Breast epithelium (tissue), 4 donors: ENCODE data around the gene SHBG. TPM values are rescaled to one million over a fixed set of nuclear protein-coding genes. Genes with fewer than 3 reads are reported as not detected.

Experiments used
- DNase-seq, 2 donors: peaks; one replicate each; pipeline ENCODE4 v3.0.0-alpha.2; 2019; ENCODE audit warnings: low spot score in 2 of 2
- H3K27ac ChIP-seq, 2 donors: fragments of 200-600 bp; sonication (generic) in 1 of 2; one replicate each; pipeline ENCODE4 v1.5.1; 2016 to 2019; ENCODE audit warnings: mild to moderate bottlenecking in 1 of 2
- H3K27me3 ChIP-seq, 2 donors: fragments of 200-600 bp; sonication (generic) in 1 of 2; one replicate each; pipeline versions ENCODE4 v1.5.1 to v1.6.0; 2017 to 2019; ENCODE audit warnings: control low read depth in 1 of 2, mild to moderate bottlenecking in 1 of 2
- H3K36me3 ChIP-seq: fragments of 200-600 bp; one replicate; pipeline ENCODE4 v1.5.1; 2019
- H3K4me1 ChIP-seq, 2 donors: fragments of 200-600 bp; sonication (generic); one replicate each; pipeline ENCODE4 v1.5.1; 2016 to 2019; ENCODE audit warnings: control low read depth in 1 of 2
- H3K4me3 ChIP-seq, 3 donors: fragments of 200-600 bp; sonication (generic); 1 replicate in 2 of 3; 2 replicates in 1 of 3; pipeline ENCODE4 v1.5.1; 2016 to 2019; ENCODE audit warnings: mild to moderate bottlenecking in 3 of 3, moderate library complexity in 2 of 3
- H3K9me3 ChIP-seq, 2 donors: fragments of 200-600 bp; sonication (generic) in 1 of 2; one replicate each; pipeline ENCODE4 v1.5.1; 2016 to 2019; ENCODE audit warnings: control low read depth in 1 of 2
- CTCF ChIP-seq, 3 donors: fragments of 450-650 bp; IDR thresholded peaks; one replicate each; pipeline ENCODE4 v1.5.1; 2016 to 2017; ENCODE audit warnings: antibody characterized with exemption in 3 of 3, mild to moderate bottlenecking in 3 of 3, moderate library complexity in 3 of 3
- POLR2A ChIP-seq: fragments of 450-650 bp; IDR thresholded peaks from one replicate; pipeline ENCODE4 v1.6.1; 2016; ENCODE audit warnings: antibody characterized with exemption, mild to moderate bottlenecking, moderate library complexity
- POLR2AphosphoS5 ChIP-seq, 3 donors: sonication (generic); formaldehyde crosslinking; IDR thresholded peaks; one replicate each; pipeline ENCODE4 v1.6.1; 2017; ENCODE audit warnings: antibody characterized with exemption in 3 of 3
- intact Hi-C: fragments of 100-400 bp; cut with DNase I; formaldehyde crosslinking; loops from one replicate; pipeline ENCODE4 v1.15.1; 2023; ENCODE audit warnings: low total_unique reads
- total RNA-seq, 3 donors: library from RNA; depleted of rRNA; stranded (reverse); fragments of >200 nt; gene quantifications; one replicate each; pipeline ENCODE4 v1.1.0, GENCODE V29; 2016

Gene SHBG
- total RNA-seq, 3 donors from 2014 or later = 0.16 TPM; not detected in 2

DNA sequence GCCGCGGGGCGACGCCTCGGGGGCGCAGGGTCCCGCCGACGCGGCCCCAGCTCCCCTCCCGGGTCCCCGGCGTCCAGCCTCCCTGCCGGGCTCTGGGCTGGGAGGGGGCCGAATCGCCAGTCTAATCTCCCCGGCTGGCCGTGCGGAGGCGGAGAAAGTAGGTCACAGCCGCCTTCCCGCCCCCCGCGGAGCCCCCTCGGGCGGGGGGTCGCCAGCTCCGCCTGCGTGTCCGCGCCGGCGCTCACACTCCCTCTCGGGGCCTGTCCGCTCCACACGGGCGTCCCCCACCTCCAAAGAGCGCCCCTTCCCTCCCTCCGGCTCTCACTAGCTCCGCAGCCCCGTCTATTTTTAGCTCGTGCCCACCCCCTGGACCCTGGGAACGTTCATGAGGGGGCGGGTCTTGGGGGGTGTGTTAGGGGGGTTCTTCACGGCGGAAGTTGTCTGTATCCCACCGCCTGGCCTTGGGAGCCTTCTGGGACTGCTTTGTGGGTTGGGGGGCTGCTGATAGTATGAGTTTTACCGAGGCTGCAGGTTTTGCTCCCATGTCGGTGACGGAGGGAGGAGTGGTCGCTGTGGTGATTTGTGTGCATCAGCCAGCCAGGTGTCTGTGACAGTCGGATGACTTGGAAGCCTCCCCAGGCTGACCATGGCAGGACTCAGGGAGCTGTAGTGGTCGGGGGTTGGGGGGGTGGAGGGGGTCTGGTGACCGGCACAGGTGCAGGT lies 21.9 kb downstream of the SHBG start:
- H3K27me3 ChIP-seq = peaks cover 0 to 4% of the 10 kb centered on the region in 2 donors
- H3K4me1 ChIP-seq = no peaks in the 10 kb centered on the region
- H3K27ac ChIP-seq = peak overlapping the region; percentile 15 to 53
- H3K4me3 ChIP-seq = peak overlapping the region; percentile 39 to 75 (median 57)
- H3K36me3 ChIP-seq = no peaks in the 10 kb centered on the region
- H3K9me3 ChIP-seq = no peaks in the 10 kb centered on the region
- TF ChIP-seq POLR2AphosphoS5 (IDR thresholded peaks at IDR 0.05) (no peak), CTCF (IDR thresholded peaks at IDR 0.05) (no peak), POLR2A (no peak)
- intact Hi-C loops = no loop called here
- no peak for DNase-seq

- TF ChIP-seq POLR2A = no peak
- no peak for TF ChIP-seq CTCF (IDR thresholded peaks at IDR 0.05)
- TF ChIP-seq POLR2AphosphoS5 (IDR thresholded peaks at IDR 0.05) = no peak
- H3K27ac ChIP-seq = peak overlapping the region in 1 of 2 donors; percentile 53
- H3K4me3 ChIP-seq = peak overlapping the region in 2 of 3 donors; percentile 57 to 75
- no peaks in the 10 kb centered on the region for H3K4me1 ChIP-seq
- intact Hi-C loops = no loop called here
- H3K9me3 ChIP-seq = no peaks in the 10 kb centered on the region
- no peak for DNase-seq
- H3K36me3 ChIP-seq = no peaks in the 10 kb centered on the region
- peaks cover 0 to 4% of the 10 kb centered on the region in 2 donors for H3K27me3 ChIP-seq
Measured at GRCh38 chr17:7652388-7653356, 22.7 kb downstream of the SHBG start.

GRCh38 chr17:7654832-7655540 lies 25.1 kb downstream of the SHBG start:
- no peak for DNase-seq
- H3K9me3 ChIP-seq = no peaks in the 10 kb centered on the region
- no peak overlapping the region for H3K4me3 ChIP-seq
- H3K36me3 ChIP-seq = no peaks in the 10 kb centered on the region
- peak overlapping the region in 1 of 2 donors; percentile 32 for H3K27ac ChIP-seq
- intact Hi-C loops = no loop called here
- TF ChIP-seq POLR2A (no peak), POLR2AphosphoS5 (IDR thresholded peaks at IDR 0.05) (no peak), CTCF (IDR thresholded peaks at IDR 0.05) (no peak)
- H3K4me1 ChIP-seq = no peaks in the 10 kb centered on the region
- peaks cover 0 to 4% of the 10 kb centered on the region in 2 donors for H3K27me3 ChIP-seq

GRCh38 chr17:7655541-7655840 lies 25.6 kb downstream of the SHBG start:
- Histone ChIP-seq H3K36me3 (no peaks in the 10 kb centered on the region), H3K4me3 (no peak overlapping the region), H3K4me1 (no peaks in the 10 kb centered on the region), H3K9me3 (no peaks in the 10 kb centered on the region), H3K27ac (peak overlapping the region in 1 of 2 donors; percentile 32), H3K27me3 (peaks cover 0 to 4% of the 10 kb centered on the region in 2 donors)
- intact Hi-C loops = no loop called here
- no peak for DNase-seq
- TF ChIP-seq POLR2AphosphoS5 (IDR thresholded peaks at IDR 0.05) (no peak), CTCF (IDR thresholded peaks at IDR 0.05) (no peak), POLR2A (no peak)
